B cell (primary cell): ENCODE results near the gene AQR. TPM values are rescaled to one million over a fixed set of nuclear protein-coding genes. Genes with fewer than 3 reads are reported as not detected.

Experiments used
- ATAC-seq: fragments of 200-7000 bp; cut with Tn5 transposase; one replicate; pipeline ENCODE4 v1.10.0; 2021; ENCODE audit warnings: low read depth, mild to moderate bottlenecking, moderate number of reproducible peaks, moderate library complexity
- CTCF ChIA-PET: fragments of 350-600 bp; sonication (Branson Sonifier 250); formaldehyde crosslinking; loops from one replicate; lab custom pipeline; 2021; ENCODE audit warnings: antibody characterized with exemption, inconsistent platforms; lab: Charles Lee
- POLR2A ChIA-PET: fragments of 350-600 bp; sonication (Branson Sonifier 250); formaldehyde crosslinking; loops from one replicate; lab custom pipeline; 2021; ENCODE audit warnings: antibody characterized with exemption; lab: Charles Lee
- DNase-seq: peaks from one replicate; pipeline ENCODE4 v3.0.0; 2013
- H2AFZ ChIP-seq: 2 replicates; pipeline ENCODE4 v1.6.1; 2012; ENCODE audit warnings: mild to moderate bottlenecking, low read depth, low read length; ENCODE audit not compliant: insufficient read depth, poor library complexity, severe bottlenecking
- H3K27ac ChIP-seq, 2 donors: 1 replicate in 1 of 2; 2 replicates in 1 of 2; pipeline ENCODE4 v1.5.1; 2012 to 2013; ENCODE audit warnings: low read length in 2 of 2, mild to moderate bottlenecking in 2 of 2, moderate library complexity in 1 of 2
- H3K27me3 ChIP-seq, 4 experiments: fragments of 200-600 bp in 1 of 4; sonication (generic) in 1 of 4; replicated peaks in 1 of 4; 1 replicate in 2 of 4; 2 replicates in 2 of 4; pipeline versions ENCODE4 v1.6.1 to v1.7.0; 2013 to 2016; ENCODE audit warnings: low read length in 3 of 4, mild to moderate bottlenecking in 2 of 4, mixed read lengths in 1 of 4, moderate library complexity in 1 of 4; ENCODE audit not compliant: insufficient read depth in 4 of 4, control insufficient read depth in 3 of 4; ENCODE audit errors: control extremely low read depth in 1 of 4
- H3K36me3 ChIP-seq, 2 experiments: replicated peaks in 1 of 2; 1 replicate in 1 of 2; 2 replicates in 1 of 2; pipeline versions ENCODE4 v1.6.1 to v1.7.1; 2013; ENCODE audit warnings: low read length in 1 of 2; ENCODE audit not compliant: insufficient read depth in 2 of 2, control insufficient read depth in 1 of 2; ENCODE audit errors: control extremely low read depth in 1 of 2, extremely low read depth in 1 of 2
- H3K4me1 ChIP-seq, 2 donors: fragments of 200-600 bp in 1 of 2; sonication (generic) in 1 of 2; 1 replicate in 1 of 2; 2 replicates in 1 of 2; pipeline versions ENCODE4 v1.5.1 to v1.6.1; 2013 to 2017; ENCODE audit warnings: low read length in 2 of 2; ENCODE audit not compliant: control insufficient read depth in 2 of 2, insufficient read depth in 2 of 2
- H3K4me2 ChIP-seq: replicated peaks from 2 replicates; pipeline ENCODE3; 2012; ENCODE audit warnings: mild to moderate bottlenecking, low read depth, low read length; ENCODE audit not compliant: poor library complexity, severe bottlenecking
- H3K4me3 ChIP-seq, 5 experiments: fragments of 200-600 bp in 1 of 5; sonication (generic) in 1 of 5; 1 replicate in 3 of 5; 2 replicates in 2 of 5; pipeline versions ENCODE4 v1.5.1 to v1.7.0; 2011 to 2016; ENCODE audit warnings: low read length in 4 of 5, mild to moderate bottlenecking in 4 of 5, low read depth in 2 of 5, control low read depth in 1 of 5, moderate library complexity in 1 of 5; ENCODE audit not compliant: insufficient read depth in 1 of 5; ENCODE audit errors: control extremely low read depth in 1 of 5, extremely low read depth in 1 of 5
- H3K79me2 ChIP-seq: fragments of 200-600 bp; sonication (generic); one replicate; pipeline ENCODE4 v1.6.0; 2016; ENCODE audit warnings: low read length; ENCODE audit not compliant: control insufficient read depth, insufficient read depth
- H3K9ac ChIP-seq: fragments of 200-600 bp; sonication (generic); 2 replicates; pipeline ENCODE4 v1.6.1; 2017; ENCODE audit warnings: mild to moderate bottlenecking, low read length, moderate library complexity
- H3K9me3 ChIP-seq, 3 donors: one replicate each; pipeline versions ENCODE4 v1.6.1 to v1.7.1; 2013; ENCODE audit warnings: low read length in 2 of 3; ENCODE audit not compliant: control insufficient read depth in 2 of 3, insufficient read depth in 1 of 3; ENCODE audit errors: control extremely low read depth in 1 of 3
- H4K20me1 ChIP-seq: 2 replicates; pipeline ENCODE4 v1.6.0; 2012; ENCODE audit warnings: mild to moderate bottlenecking, low read length; ENCODE audit not compliant: insufficient read depth, control insufficient read depth, poor library complexity, severe bottlenecking
- H3K27ac Mint-ChIP-seq: one replicate; pipeline ENCODE4 v1.8.0; 2021; ENCODE audit warnings: mixed read lengths
- H3K27me3 Mint-ChIP-seq: one replicate; pipeline ENCODE4 v1.8.0; 2021; ENCODE audit warnings: mixed read lengths
- H3K4me1 Mint-ChIP-seq: one replicate; pipeline ENCODE4 v1.8.0; 2021; ENCODE audit warnings: mixed read lengths
- H3K4me3 Mint-ChIP-seq: one replicate; pipeline ENCODE4 v1.8.0; 2021; ENCODE audit warnings: mixed read lengths
- H3K9me3 Mint-ChIP-seq: one replicate; pipeline ENCODE4 v1.8.0; 2022; ENCODE audit warnings: mixed read lengths; ENCODE audit not compliant: insufficient read depth
- CTCF ChIP-seq: fragments of 200-600 bp; IDR thresholded peaks from one replicate; pipeline ENCODE4 v1.8.0; 2022; ENCODE audit warnings: antibody characterized with exemption, mild to moderate bottlenecking
- EZH2 ChIP-seq: IDR thresholded peaks from 2 replicates; pipeline ENCODE4 v1.6.1; 2012; ENCODE audit warnings: borderline replicate concordance, low read depth, mild to moderate bottlenecking, moderate library complexity, low read length; ENCODE audit not compliant: insufficient read depth, poor library complexity, severe bottlenecking
- WGBS: methylation state at CpG from one replicate; pipeline ENCODE4 v1.1.5; 2013; ENCODE audit warnings: missing lambda C conversion rate; ENCODE audit not compliant: insufficient coverage; 5-methylcytosine and 5-hydroxymethylcytosine counted together
- intact Hi-C: fragments of 100-400 bp; cut with micrococcal nuclease; formaldehyde crosslinking; loops from one replicate; pipeline ENCODE4 v1.10.0; 2022
- polyA plus RNA-seq: library from polyadenylated mRNA; depleted of rRNA; stranded (reverse); fragments of >200 nt; gene quantifications from 2 replicates; pipeline ENCODE4 v1.2.3, GENCODE V29; 2012
- total RNA-seq, 2 donors: library from RNA; stranded (reverse); fragments of 120-200 nt in 1 of 2; gene quantifications; 1 replicate in 1 of 2; 2 replicates in 1 of 2; pipeline versions ENCODE4 v1.2.3 to v1.2.4, GENCODE V29; 2013 to 2022

AQR gene
- total and polyA plus RNA-seq, 2 donors (not counting 1 experiment from before 2014, with no cell fraction given) = 24.2 to 41.7 TPM

- Histone ChIP-seq H3K79me2 (no peaks in the 10 kb centered on the region), H4K20me1 (no peaks in the 10 kb centered on the region), H3K4me1 (peaks cover 3 to 15% of the 10 kb centered on the region in 2 donors), H3K4me2 (no peak overlapping the region), H3K9me3 (peaks cover 0 to 5% (median 0%) of the 10 kb centered on the region in 3 donors), H3K36me3 (no peaks in the 10 kb centered on the region), H3K27ac (no peak overlapping the region), H3K27me3 (no peaks in the 10 kb centered on the region), H3K9ac (no peak overlapping the region), H3K4me3 (no peak overlapping the region), H2AFZ (no peak overlapping the region)
- Mint-ChIP-seq H3K4me1 (peaks cover 17% of the 10 kb centered on the region), H3K4me3 (no peak overlapping the region), H3K9me3 (no peaks in the 10 kb centered on the region), H3K27ac (no peak overlapping the region), H3K27me3 (no peaks in the 10 kb centered on the region)
- WGBS = 89% methylated on average over 1 of the region's 1 CpG
- intact Hi-C loops = no loop called here
- CTCF ChIA-PET = no interaction called here
- ATAC-seq (no peak), DNase-seq (no peak)
- TF ChIP-seq EZH2 = no peak
- no peak for TF ChIP-seq CTCF
- POLR2A ChIA-PET = no interaction called here
These were observed 121.9 kb downstream of the AQR start for GRCh38 chr15:34847598-34847997.

DNA sequence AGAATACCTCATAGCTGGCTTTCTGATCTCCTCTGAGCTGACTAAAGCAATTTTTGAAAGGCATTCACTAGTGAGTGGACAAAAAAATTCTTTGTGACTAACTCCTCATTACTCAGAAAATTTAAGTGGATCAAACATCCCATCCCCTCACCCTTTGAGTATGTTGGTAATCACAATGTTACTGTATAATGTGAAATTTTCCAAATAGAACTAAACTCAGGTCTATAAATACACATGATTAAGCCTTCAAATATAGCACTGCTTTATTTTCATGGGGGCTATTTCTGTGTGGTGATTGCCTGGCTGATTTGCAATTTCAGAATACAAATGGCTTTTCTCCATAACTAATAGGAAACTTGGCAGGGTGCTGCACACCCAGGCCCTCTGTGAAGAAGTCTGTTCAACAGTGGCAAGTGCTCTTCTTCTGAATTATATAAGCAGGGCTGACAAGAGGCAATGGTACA is 128.2 kb downstream of the AQR start:
- ATAC-seq = no peak
- H2AFZ ChIP-seq = no peak overlapping the region

More for the DNA sequence above, 128.2 kb downstream of the AQR start:
- Histone ChIP-seq H3K9ac (no peak overlapping the region), H3K4me3 (no peak overlapping the region), H3K36me3 (no peaks in the 10 kb centered on the region), H3K9me3 (no peaks in the 10 kb centered on the region), H3K79me2 (no peaks in the 10 kb centered on the region), H4K20me1 (no peaks in the 10 kb centered on the region), H3K4me1 (no peaks in the 10 kb centered on the region), H3K4me2 (no peak overlapping the region), H3K27ac (no peak overlapping the region), H3K27me3 (no peaks in the 10 kb centered on the region)
- TF ChIP-seq CTCF (no peak), EZH2 (no peak)
- no peaks in the 10 kb centered on the region for H3K4me1 Mint-ChIP-seq
- POLR2A ChIA-PET = no interaction called here
- no peaks in the 10 kb centered on the region for H3K27me3 Mint-ChIP-seq
- intact Hi-C loops = no loop called here
- H3K9me3 Mint-ChIP-seq = no peaks in the 10 kb centered on the region
- no peak overlapping the region for H3K27ac Mint-ChIP-seq
- CTCF ChIA-PET = no interaction called here
- H3K4me3 Mint-ChIP-seq = no peak overlapping the region
- DNase-seq = no peak
